ENCODE measurements around the gene ALG1.

The ALG1 gene

GRCh38 chr16:5045499-5046115 is 26.0 kb upstream of the ALG1 start:
- peaks cover 14% of the 10 kb centered on the region; the same call in 1 of the 2 replicates for H3K27me3 ChIP-seq (replicated peaks; ENCODE audit: insufficient read depth, low read length)
- H4K20me1 ChIP-seq (ENCODE audit: insufficient read depth, low read length), result no peaks in the 10 kb centered on the region
- TF ChIP-seq EZH2 (optimal IDR thresholded peaks at IDR 0.05; ENCODE audit: low read depth, low read length), result no peak
- H3K79me2 ChIP-seq (ENCODE audit: low read length), result no peaks in the 10 kb centered on the region
- no peak overlapping the region for H3K4me2 ChIP-seq (ENCODE audit: low read depth, low read length)
- H3K4me3 ChIP-seq (ENCODE audit: low read length), result no peak overlapping the region
- H3K9ac ChIP-seq (ENCODE audit: low read length), result no peak overlapping the region
- H3K27ac ChIP-seq (ENCODE audit: low read length), result no peak overlapping the region
- no peak overlapping the region for H2AFZ ChIP-seq (ENCODE audit: low read length)
- H3K36me3 ChIP-seq (replicated peaks; ENCODE audit: insufficient read depth, low read length), result no peaks in the 10 kb centered on the region
- no peaks in the 10 kb centered on the region for H3K9me2 ChIP-seq (replicated peaks; ENCODE audit: insufficient read depth, low read length)
- DNase-seq, result no peak
- no peaks in the 10 kb centered on the region for H3K9me3 ChIP-seq (replicated peaks; ENCODE audit: insufficient read depth, low read length)
- peaks cover 17% of the 10 kb centered on the region for H3K4me1 ChIP-seq (ENCODE audit: low read length)
- H3F3A ChIP-seq (ENCODE audit: insufficient read depth, low read length), result peaks cover 13% of the 10 kb centered on the region

- Histone ChIP-seq H3K27me3 (replicated peaks; ENCODE audit: insufficient read depth, low read length) (peaks cover 22% of the 10 kb centered on the region), H3F3A (ENCODE audit: insufficient read depth, low read length) (peaks cover 4% of the 10 kb centered on the region; the same call in 1 of the 2 replicates), H2AFZ (ENCODE audit: low read length) (no peak overlapping the region), H4K20me1 (ENCODE audit: insufficient read depth, low read length) (no peaks in the 10 kb centered on the region), H3K9ac (ENCODE audit: low read length) (no peak overlapping the region), H3K27ac (ENCODE audit: low read length) (no peak overlapping the region), H3K36me3 (replicated peaks; ENCODE audit: insufficient read depth, low read length) (no peaks in the 10 kb centered on the region), H3K4me1 (ENCODE audit: low read length) (peaks cover 10% of the 10 kb centered on the region), H3K79me2 (ENCODE audit: low read length) (no peaks in the 10 kb centered on the region), H3K9me3 (replicated peaks; ENCODE audit: insufficient read depth, low read length) (no peaks in the 10 kb centered on the region), H3K4me2 (ENCODE audit: low read depth, low read length) (no peak overlapping the region), H3K4me3 (ENCODE audit: low read length) (no peak overlapping the region), H3K9me2 (replicated peaks; ENCODE audit: insufficient read depth, low read length) (no peaks in the 10 kb centered on the region)
- DNase-seq, result no peak
- TF ChIP-seq EZH2 (optimal IDR thresholded peaks at IDR 0.05; ENCODE audit: low read depth, low read length), result no peak
- no peak for TF ChIP-seq CTCF (IDR thresholded peaks at IDR 0.05; ENCODE audit: low read length)
- no peak for TF ChIP-seq EZH2phosphoT487 (IDR thresholded peaks at IDR 0.05; ENCODE audit: low read length)
These were observed 24.7 kb upstream of the ALG1 start for GRCh38 chr16:5046914-5047313.

DNA sequence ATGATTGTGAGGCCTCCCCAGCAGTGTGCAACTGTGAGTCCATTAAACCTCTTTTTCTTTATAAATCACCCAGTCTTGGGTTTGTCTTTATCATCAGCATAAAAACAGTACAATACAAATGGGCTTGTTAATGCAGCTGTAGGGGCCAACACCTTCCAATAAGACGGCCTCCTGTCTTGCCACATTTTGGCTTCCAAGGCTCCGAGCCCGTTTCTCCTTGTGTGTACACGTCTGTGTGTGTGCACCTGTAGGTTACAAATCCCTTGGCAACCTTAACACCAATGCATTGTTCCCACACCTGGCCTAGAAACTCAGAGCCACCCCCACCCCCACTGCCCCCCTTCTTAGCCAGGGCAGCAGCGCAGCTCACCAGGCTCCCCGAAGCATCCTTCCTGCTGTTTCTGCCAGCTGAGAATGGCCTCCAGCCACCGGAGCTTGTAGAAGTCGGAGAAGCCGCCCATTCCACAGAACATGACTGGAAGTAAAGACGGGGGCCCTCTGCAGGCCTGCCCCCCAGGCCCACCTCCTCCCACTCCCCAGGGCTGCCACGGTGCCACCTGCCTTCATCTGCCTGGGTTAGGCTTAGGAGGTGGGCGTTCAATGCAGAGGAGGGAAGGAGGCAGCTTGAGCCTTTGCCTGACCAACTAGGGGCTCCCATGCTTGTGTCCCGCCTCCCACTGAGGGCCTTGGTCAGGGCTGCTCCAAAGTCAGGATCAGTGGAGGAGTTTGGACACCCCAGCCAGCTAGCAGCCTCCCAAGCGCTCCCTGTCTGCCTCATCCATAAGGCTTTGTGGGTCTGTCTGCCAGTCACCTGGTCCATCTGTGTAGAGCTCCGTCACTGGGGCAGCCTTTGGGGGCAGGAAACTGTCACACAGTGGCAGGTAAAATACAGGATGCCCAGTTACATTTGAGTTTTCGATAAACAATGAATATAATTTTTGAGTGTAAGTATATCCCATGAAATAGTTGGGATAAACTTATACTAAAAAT is 16.5 kb upstream of the ALG1 start:
- Histone ChIP-seq H3F3A (ENCODE audit: insufficient read depth, low read length) (no peaks in the 10 kb centered on the region), H3K27ac (ENCODE audit: low read length) (no peak overlapping the region), H3K36me3 (replicated peaks; ENCODE audit: insufficient read depth, low read length) (no peaks in the 10 kb centered on the region), H3K4me3 (ENCODE audit: low read length) (no peak overlapping the region), H2AFZ (ENCODE audit: low read length) (no peak overlapping the region), H3K9me3 (replicated peaks; ENCODE audit: insufficient read depth, low read length) (no peaks in the 10 kb centered on the region), H3K9ac (ENCODE audit: low read length) (no peak overlapping the region), H3K79me2 (ENCODE audit: low read length) (no peaks in the 10 kb centered on the region), H3K27me3 (replicated peaks; ENCODE audit: insufficient read depth, low read length) (peaks cover 15% of the 10 kb centered on the region), H3K4me1 (ENCODE audit: low read length) (no peaks in the 10 kb centered on the region), H3K4me2 (ENCODE audit: low read depth, low read length) (no peak overlapping the region), H4K20me1 (ENCODE audit: insufficient read depth, low read length) (no peaks in the 10 kb centered on the region), H3K9me2 (replicated peaks; ENCODE audit: insufficient read depth, low read length) (no peaks in the 10 kb centered on the region)
- TF ChIP-seq EZH2 (optimal IDR thresholded peaks at IDR 0.05; ENCODE audit: low read depth, low read length), result no peak
- no peak for TF ChIP-seq EZH2phosphoT487 (IDR thresholded peaks at IDR 0.05; ENCODE audit: low read length)
- TF ChIP-seq CTCF (IDR thresholded peaks at IDR 0.05; ENCODE audit: low read length), result no peak
- no peak for DNase-seq
